HepG2 (cell line): ENCODE results near the gene BSX. TPM values are rescaled to one million over a fixed set of nuclear protein-coding genes. Genes with fewer than 3 reads are reported as not detected.

Experiments used
- ATAC-seq: fragments of 200-7000 bp; cut with Tn5 transposase; 3 replicates; pipeline ENCODE4 v1.9.1; 2020; ENCODE audit warnings: mild to moderate bottlenecking, moderate library complexity
- BruUV-seq: library from RNA; stranded (reverse); fragments of 400-500 nt; replicated peaks from 2 replicates; lab custom pipeline; 2021; lab: Mats Ljungman, UMichigan
- CTCF ChIA-PET: fragments of 300-600 bp; formaldehyde crosslinking; extraction: SDS; loops from one replicate; lab custom pipeline; 2021; ENCODE audit warnings: low total read pairs, inconsistent platforms, low intra/inter-chr PET ratio; lab: Yijun Ruan, JAX
- POLR2A ChIA-PET: fragments of 350-600 bp; sonication (Branson Sonifier 250); formaldehyde crosslinking; loops from one replicate; lab custom pipeline; 2020; ENCODE audit warnings: antibody characterized with exemption, inconsistent platforms; lab: Yijun Ruan, JAX
- DNase-seq: peaks from one replicate; pipeline ENCODE4 v3.0.0-alpha.2; 2015; ENCODE audit warnings: low spot score
- FAIRE-seq: peaks from 3 replicates; lab custom pipeline; 2011; peaks lifted over from hg19 to GRCh38; lab: Jason Lieb, UNC
- H2AFZ ChIP-seq: one replicate; pipeline ENCODE4 v1.6.1; 2011; ENCODE audit warnings: low read length, inconsistent platforms
- H3K27ac ChIP-seq: fragments of 300-600 bp; 3 replicates; pipeline ENCODE4 v1.8.0; 2011; ENCODE audit warnings: mixed run types, mild to moderate bottlenecking, mixed read lengths, low read length, inconsistent platforms; ENCODE audit not compliant: insufficient read depth; ENCODE audit errors: extremely low read length
- H3K27me3 ChIP-seq, 2 experiments: fragments of 200-600 bp in 1 of 2; 2 replicates in 1 of 2; 3 replicates in 1 of 2; pipeline versions ENCODE4 v1.6.0 to v1.8.0; 2011; ENCODE audit warnings: low read length in 2 of 2, mild to moderate bottlenecking in 2 of 2, moderate library complexity in 2 of 2, inconsistent platforms in 1 of 2; ENCODE audit not compliant: insufficient read depth in 2 of 2, control insufficient read depth in 1 of 2
- H3K36me3 ChIP-seq, 2 experiments: fragments of 200-600 bp in 1 of 2; replicated peaks in 1 of 2; 2 replicates in 1 of 2; 3 replicates in 1 of 2; pipeline versions ENCODE4 v1.5.1 to v1.8.0; 2011; ENCODE audit warnings: low read length in 2 of 2, inconsistent platforms in 1 of 2; ENCODE audit not compliant: insufficient read depth in 2 of 2, control insufficient read depth in 1 of 2
- H3K4me1 ChIP-seq: 2 replicates; pipeline ENCODE4 v1.5.1; 2012; ENCODE audit warnings: low read length, inconsistent platforms; ENCODE audit not compliant: insufficient read depth
- H3K4me2 ChIP-seq: 2 replicates; pipeline ENCODE4 v1.6.0; 2011; ENCODE audit warnings: low read depth, low read length, inconsistent platforms
- H3K4me3 ChIP-seq, 3 experiments: fragments of 200-600 bp in 1 of 3; sonication (generic), shearing (Covaris generic) in 1 of 3; replicated peaks in 1 of 3; 2 replicates each; pipeline ENCODE4 v1.5.1; 2011 to 2016; ENCODE audit warnings: low read length in 3 of 3, inconsistent platforms in 2 of 3, low read depth in 2 of 3, mild to moderate bottlenecking in 2 of 3, control low read depth in 1 of 3, mixed read lengths in 1 of 3; ENCODE audit not compliant: insufficient read depth in 1 of 3
- H3K79me2 ChIP-seq: one replicate; pipeline ENCODE4 v1.6.1; 2011; ENCODE audit warnings: low read length, inconsistent platforms; ENCODE audit not compliant: insufficient read depth
- H3K9ac ChIP-seq: 2 replicates; pipeline ENCODE4 v1.6.0; 2011; ENCODE audit warnings: mild to moderate bottlenecking, low read depth, low read length, inconsistent platforms; ENCODE audit not compliant: insufficient read depth
- H3K9me3 ChIP-seq: 2 replicates; pipeline ENCODE4 v1.5.1; 2012; ENCODE audit warnings: mild to moderate bottlenecking, low read length
- H4K20me1 ChIP-seq: 2 replicates; pipeline ENCODE4 v1.6.0; 2011; ENCODE audit warnings: inconsistent platforms, mild to moderate bottlenecking, low read length, moderate library complexity; ENCODE audit not compliant: insufficient read depth
- MTF1 ChIP-seq: sonication (generic); formaldehyde crosslinking; IDR thresholded peaks from 2 replicates; pipeline ENCODE4 v1.5.0; 2020; ENCODE audit warnings: missing genetic modification reagents
- NFE2L2 ChIP-seq: fragments of 150-350 bp; IDR thresholded peaks from 2 replicates; pipeline ENCODE4 v1.6.1; 2014; ENCODE audit warnings: low read length
- ZNF12 ChIP-seq: sonication (generic); formaldehyde crosslinking; IDR thresholded peaks from 2 replicates; pipeline ENCODE4 v1.5.0; 2020; ENCODE audit warnings: missing genetic modification reagents
- ZNF609 ChIP-seq: sonication (generic); formaldehyde crosslinking; IDR thresholded peaks from 2 replicates; pipeline ENCODE4 v1.4.0; 2020; ENCODE audit warnings: mild to moderate bottlenecking, missing genetic modification reagents, borderline replicate concordance
- ZSCAN21 ChIP-seq: sonication (generic); formaldehyde crosslinking; IDR thresholded peaks from 2 replicates; pipeline ENCODE4 v1.8.0; 2022; ENCODE audit warnings: mild to moderate bottlenecking, missing genetic modification reagents, moderate library complexity, borderline replicate concordance
- WGBS: methylation state at CpG from one replicate; pipeline ENCODE4 v1.1.6; 2017; ENCODE audit warnings: low lambda C conversion rate; 5-methylcytosine and 5-hydroxymethylcytosine counted together
- in situ Hi-C: cut with HindIII; loops from 2 replicates; pipeline ENCODE4 v1.10.0; 2017; ENCODE audit warnings: low pct_unique_long_range_greater_than_20kb; ENCODE audit not compliant: extremely low pct_ligation_motif_present
- intact Hi-C: fragments of 100-400 bp; cut with micrococcal nuclease; formaldehyde crosslinking; loops from one replicate; pipeline ENCODE4 v1.10.0; 2022; ENCODE audit not compliant: unreplicated experiment
- polyA plus RNA-seq, 8 experiments: library from polyadenylated mRNA; depleted of rRNA in 3 of 8; stranded (reverse) in 7 of 8; unstranded in 1 of 8; fragments of >200 nt; fragmentation: Illumina TruSeq in 4 of 8; extraction: Trizol in 4 of 8; gene quantifications; 2 replicates each; pipeline versions ENCODE4 v1.2.1 to v1.2.3, GENCODE V29; 2011 to 2016; ENCODE audit warnings: low read depth in 4 of 8, missing spikeins in 1 of 8, mixed read lengths in 1 of 8; ENCODE audit not compliant: insufficient read depth in 1 of 8
- total RNA-seq, 5 experiments: library from RNA; depleted of rRNA; stranded (reverse); fragments of >200 nt; fragmentation: Illumina TruSeq; extraction: Trizol; gene quantifications; 2 replicates each; pipeline ENCODE4 v1.2.3, GENCODE V29; 2016; ENCODE audit warnings: low read depth in 1 of 5

The BSX gene
- total and polyA plus RNA-seq, 2 of the 13 experiments (the other 11 are each of a cell fraction or from before 2014, with no cell fraction given): not detected

GRCh38 chr11:122995526-122995925 lies 13.9 kb upstream of the BSX start:
- Histone ChIP-seq H3K4me1 (no peaks in the 10 kb centered on the region), H3K79me2 (no peaks in the 10 kb centered on the region), H3K4me3 (no peak overlapping the region), H2AFZ (no peak overlapping the region), H3K36me3 (no peaks in the 10 kb centered on the region), H3K4me2 (no peak overlapping the region), H3K9ac (no peak overlapping the region), H3K27me3 (peaks cover 1 to 5% of the 10 kb centered on the region in 2 experiments; a peak in 1 of 5 replicates), H3K27ac (no peak overlapping the region), H3K9me3 (no peaks in the 10 kb centered on the region), H4K20me1 (no peaks in the 10 kb centered on the region)
- WGBS: 13% methylated on average over 3 of the region's 3 CpGs
- intact Hi-C loops (no loop called here), in situ Hi-C loops (no loop called here)
- ChIA-PET POLR2A (no interaction called here), CTCF (no interaction called here)
- DNase-seq (no peak), ATAC-seq (no peak), FAIRE-seq (no peak)
- no peak for TF ChIP-seq ZSCAN21 (CRISPR knock-in tag)
- no peak for TF ChIP-seq ZNF609 (CRISPR knock-in tag)
- no peak for TF ChIP-seq ZNF12 (CRISPR knock-in tag)
- TF ChIP-seq NFE2L2: no peak
- TF ChIP-seq MTF1 (CRISPR knock-in tag): no peak
- no TSS peak for BruUV-seq
